Measurements from ENCODE around the gene TEAD4. TPM values are rescaled to one million over a fixed set of nuclear protein-coding genes. Genes with fewer than 3 reads are reported as not detected.

TEAD4 gene
- total and polyA plus RNA-seq, 8 donors = 17.4 to 43.8 (median 29.5) TPM

GRCh38 chr12:3049611-3050249, 90.5 kb downstream of the TEAD4 start:
- WGBS, 2 donors = 54 to 62% methylated on average over 11 of the region's 11 CpGs
- intact Hi-C loops (cut with DNase I) = no loop called here
- TF ChIP-seq CTCF (IDR thresholded peaks at IDR 0.05) = no peak
- ATAC-seq (peak; percentile 67 to 75 (median 71)), FAIRE-seq (no peak), DNase-seq (no peak)
- H3K4me3 ChIP-seq = no peak overlapping the region
- no peaks in the 10 kb centered on the region for H3K36me3 ChIP-seq
- no peak overlapping the region for H3K27ac ChIP-seq
- no peaks in the 10 kb centered on the region for H3K27me3 ChIP-seq
- no peaks in the 10 kb centered on the region for H3K9me3 ChIP-seq
- no peaks in the 10 kb centered on the region for H3K4me1 ChIP-seq

- ATAC-seq = no peak
- 87 to 90% methylated on average over 7 of the region's 7 CpGs for WGBS, 2 donors
- no peak for FAIRE-seq
- no peak for TF ChIP-seq CTCF (IDR thresholded peaks at IDR 0.05)
- DNase-seq = no peak
- H3K4me3 ChIP-seq = no peak overlapping the region
- no peaks in the 10 kb centered on the region for H3K9me3 ChIP-seq
- no peaks in the 10 kb centered on the region for H3K4me1 ChIP-seq
- no peaks in the 10 kb centered on the region for H3K27me3 ChIP-seq
- H3K36me3 ChIP-seq = no peaks in the 10 kb centered on the region
- H3K27ac ChIP-seq = no peak overlapping the region
- intact Hi-C loops (cut with DNase I) = no loop called here
Measured at GRCh38 chr12:3054374-3054773, 95.2 kb downstream of the TEAD4 start.

- intact Hi-C loops (cut with DNase I) = no loop called here
- no peak for TF ChIP-seq CTCF (IDR thresholded peaks at IDR 0.05)
Measured at GRCh38 chr12:3055026-3055703, 96.0 kb downstream of the TEAD4 start.

GRCh38 chr12:3055704-3056467, 96.7 kb downstream of the TEAD4 start:
- ATAC-seq (peak in 3 of 4 donors; percentile 31 to 59 (median 53)), FAIRE-seq (no peak), DNase-seq (no peak)
- Histone ChIP-seq H3K27me3 (no peaks in the 10 kb centered on the region), H3K36me3 (no peaks in the 10 kb centered on the region), H3K4me1 (no peaks in the 10 kb centered on the region), H3K9me3 (no peaks in the 10 kb centered on the region), H3K4me3 (no peak overlapping the region), H3K27ac (no peak overlapping the region)
- intact Hi-C loops (cut with DNase I) = no loop called here
- TF ChIP-seq CTCF (IDR thresholded peaks at IDR 0.05) = no peak
- WGBS, 2 donors = 51 to 60% methylated on average over 8 of the region's 8 CpGs

More at GRCh38 chr12:3055026-3055703, 96.0 kb downstream of the TEAD4 start:
- no peak overlapping the region for H3K4me3 ChIP-seq
- DNase-seq = no peak
- no peaks in the 10 kb centered on the region for H3K27me3 ChIP-seq
- H3K27ac ChIP-seq = no peak overlapping the region
- FAIRE-seq = no peak
- ATAC-seq = peak in 2 of 4 donors; percentile 28 to 55
- H3K36me3 ChIP-seq = no peaks in the 10 kb centered on the region
- WGBS, 2 donors = 76% methylated on average over 12 of the region's 12 CpGs
- no peaks in the 10 kb centered on the region for H3K4me1 ChIP-seq
- no peaks in the 10 kb centered on the region for H3K9me3 ChIP-seq
